ENCODE measurements around the gene PRC1.

The PRC1 gene

GRCh38 chr15:90989040-90989768 lies 5.1 kb downstream of the PRC1 start:
- DNase-seq (ENCODE audit: low read depth) = no peak

GRCh38 chr15:90988296-90988695 lies 6.0 kb downstream of the PRC1 start:
- DNase-seq (ENCODE audit: low read depth) = no peak

- no peak for DNase-seq (ENCODE audit: low read depth)
These were observed 6.7 kb downstream of the PRC1 start for GRCh38 chr15:90987561-90988141.

- DNase-seq (ENCODE audit: low read depth) = no peak
These were observed 7.4 kb downstream of the PRC1 start for GRCh38 chr15:90986790-90987507.

- DNase-seq (ENCODE audit: low read depth) = peak; percentile 48
These were observed 12.2 kb downstream of the PRC1 start for GRCh38 chr15:90982135-90982534.

- no peak for DNase-seq (ENCODE audit: low read depth)
These were observed 12.7 kb downstream of the PRC1 start for GRCh38 chr15:90981681-90982080.

GRCh38 chr15:90979582-90979981 lies 14.8 kb downstream of the PRC1 start:
- no peak for DNase-seq (ENCODE audit: low read depth)

DNA sequence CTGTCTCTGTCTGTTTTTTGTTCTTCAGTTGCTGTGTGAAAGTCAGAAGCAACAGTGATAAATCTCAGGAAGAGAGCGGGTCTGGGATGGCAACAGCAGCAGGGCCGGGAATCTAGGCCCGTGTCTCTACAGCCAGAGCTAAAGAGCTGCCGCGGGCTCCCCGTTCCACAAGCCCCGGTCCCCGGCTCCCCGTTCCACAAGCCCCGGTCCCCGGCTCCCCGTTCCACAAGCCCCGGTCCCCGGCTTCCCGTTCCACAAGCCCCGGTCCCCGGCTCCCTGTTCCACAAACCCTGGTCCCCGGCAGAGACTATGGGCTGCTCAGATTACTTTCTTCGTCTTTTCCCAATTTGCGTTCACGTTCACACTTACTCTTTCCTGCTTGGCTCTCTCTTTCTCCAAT lies 20.1 kb downstream of the PRC1 start:
- no peak for DNase-seq (ENCODE audit: low read depth)

- no peak for DNase-seq (ENCODE audit: low read depth)
These were observed 22.2 kb downstream of the PRC1 start for GRCh38 chr15:90972133-90972532.

- DNase-seq (ENCODE audit: low read depth) = no peak
These were observed 24.1 kb downstream of the PRC1 start for GRCh38 chr15:90970274-90970673.

GRCh38 chr15:90968434-90968833 lies 25.9 kb downstream of the PRC1 start:
- DNase-seq (ENCODE audit: low read depth) = no peak

DNA sequence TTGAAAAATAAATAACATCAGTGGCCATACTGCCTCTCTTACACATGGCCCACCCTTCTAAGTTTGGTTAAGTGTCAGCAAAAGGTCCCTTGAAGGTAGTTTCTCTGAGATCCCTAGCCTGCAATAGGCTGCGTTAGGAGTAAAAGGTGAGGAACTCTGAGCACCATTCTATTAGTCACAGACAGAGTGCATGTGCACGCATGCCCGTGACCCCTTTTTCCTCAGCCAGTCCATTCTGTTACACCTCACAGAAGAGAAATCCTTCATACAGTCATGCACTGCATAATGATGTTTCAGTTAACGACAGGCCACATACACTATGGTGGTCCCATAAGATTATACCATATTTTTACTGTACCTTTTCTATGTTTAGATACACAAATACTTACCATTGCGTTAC lies 27.1 kb downstream of the PRC1 start:
- DNase-seq (ENCODE audit: low read depth) = no peak

DNA sequence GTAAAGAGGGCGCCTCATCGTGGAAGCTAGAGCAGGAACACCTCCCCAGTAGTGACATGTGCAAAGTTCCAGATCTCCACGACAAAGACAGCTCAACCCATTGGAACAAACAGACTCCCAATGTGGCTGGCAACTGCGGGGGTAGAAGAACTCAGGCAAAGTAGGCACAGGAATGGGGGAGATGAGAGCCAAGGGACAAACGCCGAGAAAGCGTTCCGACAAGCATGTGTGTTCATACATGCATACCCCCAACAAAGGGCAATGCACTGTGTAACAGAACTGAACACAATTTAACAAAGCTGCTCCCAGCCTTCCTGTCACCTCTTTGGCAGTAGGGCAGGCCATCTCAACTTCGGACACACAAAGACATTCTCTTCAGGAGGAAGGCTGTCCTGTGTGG lies 28.1 kb downstream of the PRC1 start:
- no peak for DNase-seq (ENCODE audit: low read depth)

GRCh38 chr15:90962021-90962420 lies 32.3 kb downstream of the PRC1 start:
- DNase-seq (ENCODE audit: low read depth) = no peak

GRCh38 chr15:90960298-90961091 lies 33.8 kb downstream of the PRC1 start:
- DNase-seq (ENCODE audit: low read depth) = peak; percentile 33

DNA sequence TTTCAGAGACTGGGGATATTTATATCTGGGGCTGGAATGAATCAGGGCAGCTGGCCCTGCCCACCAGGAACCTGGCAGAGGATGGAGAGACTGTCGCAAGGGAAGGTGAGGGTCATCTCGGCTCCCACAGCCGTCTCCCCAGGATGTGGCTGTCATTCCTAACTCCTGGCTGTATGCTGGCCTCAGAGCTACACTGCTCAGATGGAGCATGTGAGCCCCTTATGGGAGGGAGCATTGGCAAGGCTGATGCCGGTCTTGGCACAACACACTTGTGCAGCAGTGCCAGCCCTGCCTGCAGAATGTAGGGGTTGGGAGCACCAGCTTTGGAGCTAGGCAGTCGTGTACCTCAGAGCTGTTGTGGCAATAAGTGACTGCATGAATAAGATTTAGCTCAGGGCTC lies 34.4 kb downstream of the PRC1 start:
- DNase-seq (ENCODE audit: low read depth) = peak; percentile 95

GRCh38 chr15:90959028-90959595 lies 35.2 kb downstream of the PRC1 start:
- DNase-seq (ENCODE audit: low read depth) = no peak

GRCh38 chr15:90957791-90958190 lies 36.5 kb downstream of the PRC1 start:
- no peak for DNase-seq (ENCODE audit: low read depth)

- DNase-seq (ENCODE audit: low read depth) = peak; percentile 29
These were observed 37.1 kb downstream of the PRC1 start for GRCh38 chr15:90957031-90957790.

- peak; percentile 63 for DNase-seq (ENCODE audit: low read depth)
These were observed 37.9 kb downstream of the PRC1 start for GRCh38 chr15:90956274-90957030.
